Vagina (tissue), 2 donors: ENCODE measurements around the gene ISM1.

ENCODE experiments used
- POLR2A ChIP-seq, 2 donors: fragments of 450-650 bp; IDR thresholded peaks; one replicate each; pipeline ENCODE4 v1.6.1; 2017; ENCODE audit warnings: antibody characterized with exemption in 2 of 2, mild to moderate bottlenecking in 2 of 2, moderate library complexity in 2 of 2
- POLR2AphosphoS5 ChIP-seq, 2 donors: sonication (generic); formaldehyde crosslinking; IDR thresholded peaks; one replicate each; pipeline ENCODE4 v1.9.0; 2017; ENCODE audit warnings: antibody characterized with exemption in 2 of 2, mild to moderate bottlenecking in 2 of 2, low read depth in 1 of 2; ENCODE audit not compliant: insufficient read depth in 1 of 2
- TF ChIP-seq, protein P1 (sequence below), 3 experiments: fragments of 450-650 bp in 2 of 3; fragments of 200-600 bp in 1 of 3; sonication (generic) in 1 of 3; IDR thresholded peaks; one replicate each; pipeline ENCODE4 v1.5.1; 2017 to 2019; ENCODE audit warnings: antibody characterized with exemption in 3 of 3, mild to moderate bottlenecking in 2 of 3, moderate library complexity in 2 of 3

- TF ChIP-seq, protein P1, sequence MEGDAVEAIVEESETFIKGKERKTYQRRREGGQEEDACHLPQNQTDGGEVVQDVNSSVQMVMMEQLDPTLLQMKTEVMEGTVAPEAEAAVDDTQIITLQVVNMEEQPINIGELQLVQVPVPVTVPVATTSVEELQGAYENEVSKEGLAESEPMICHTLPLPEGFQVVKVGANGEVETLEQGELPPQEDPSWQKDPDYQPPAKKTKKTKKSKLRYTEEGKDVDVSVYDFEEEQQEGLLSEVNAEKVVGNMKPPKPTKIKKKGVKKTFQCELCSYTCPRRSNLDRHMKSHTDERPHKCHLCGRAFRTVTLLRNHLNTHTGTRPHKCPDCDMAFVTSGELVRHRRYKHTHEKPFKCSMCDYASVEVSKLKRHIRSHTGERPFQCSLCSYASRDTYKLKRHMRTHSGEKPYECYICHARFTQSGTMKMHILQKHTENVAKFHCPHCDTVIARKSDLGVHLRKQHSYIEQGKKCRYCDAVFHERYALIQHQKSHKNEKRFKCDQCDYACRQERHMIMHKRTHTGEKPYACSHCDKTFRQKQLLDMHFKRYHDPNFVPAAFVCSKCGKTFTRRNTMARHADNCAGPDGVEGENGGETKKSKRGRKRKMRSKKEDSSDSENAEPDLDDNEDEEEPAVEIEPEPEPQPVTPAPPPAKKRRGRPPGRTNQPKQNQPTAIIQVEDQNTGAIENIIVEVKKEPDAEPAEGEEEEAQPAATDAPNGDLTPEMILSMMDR (IDR thresholded peaks at IDR 0.05): no peak
- no peak for TF ChIP-seq POLR2A (IDR thresholded peaks at IDR 0.05)
- TF ChIP-seq POLR2AphosphoS5 (IDR thresholded peaks at IDR 0.05; ENCODE audit: insufficient read depth in 1 of 2, low read depth in 1 of 2): no peak
Measured at GRCh38 chr20:13180986-13181889, 39.8 kb upstream of the ISM1 start.
